Activated T-cell treated with anti-CD3 and anti-CD28 coated beads for 1 hour (primary cell): ENCODE results near the gene LYPD1.

Experiments used
- DNase-seq: peaks from one replicate; pipeline ENCODE4 v3.0.0-alpha.2; 2020; ENCODE audit warnings: low read depth

The LYPD1 gene

GRCh38 chr2:132632000-132632649, 37.9 kb downstream of the LYPD1 start:
- DNase-seq = no peak

DNA sequence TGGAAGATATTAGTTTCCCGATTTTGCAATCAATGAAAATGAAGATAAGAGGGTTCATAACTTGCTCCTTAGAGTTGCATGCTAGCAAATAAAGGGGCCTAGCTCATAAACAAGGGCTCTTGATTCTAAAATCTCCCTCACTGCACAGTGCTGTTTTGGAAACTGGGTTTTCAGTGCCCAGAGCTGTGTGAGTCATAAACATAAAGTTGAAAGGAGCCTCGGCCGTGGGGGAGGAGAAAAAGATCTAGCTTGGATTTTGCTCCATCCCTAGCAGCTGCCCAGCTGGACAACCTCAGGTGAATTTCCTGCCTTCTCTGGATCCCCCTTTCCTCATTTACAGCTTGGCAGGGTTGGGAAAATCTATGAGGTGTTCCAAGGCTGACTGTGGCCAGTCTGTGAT, 42.5 kb downstream of the LYPD1 start:
- no peak for DNase-seq

DNA sequence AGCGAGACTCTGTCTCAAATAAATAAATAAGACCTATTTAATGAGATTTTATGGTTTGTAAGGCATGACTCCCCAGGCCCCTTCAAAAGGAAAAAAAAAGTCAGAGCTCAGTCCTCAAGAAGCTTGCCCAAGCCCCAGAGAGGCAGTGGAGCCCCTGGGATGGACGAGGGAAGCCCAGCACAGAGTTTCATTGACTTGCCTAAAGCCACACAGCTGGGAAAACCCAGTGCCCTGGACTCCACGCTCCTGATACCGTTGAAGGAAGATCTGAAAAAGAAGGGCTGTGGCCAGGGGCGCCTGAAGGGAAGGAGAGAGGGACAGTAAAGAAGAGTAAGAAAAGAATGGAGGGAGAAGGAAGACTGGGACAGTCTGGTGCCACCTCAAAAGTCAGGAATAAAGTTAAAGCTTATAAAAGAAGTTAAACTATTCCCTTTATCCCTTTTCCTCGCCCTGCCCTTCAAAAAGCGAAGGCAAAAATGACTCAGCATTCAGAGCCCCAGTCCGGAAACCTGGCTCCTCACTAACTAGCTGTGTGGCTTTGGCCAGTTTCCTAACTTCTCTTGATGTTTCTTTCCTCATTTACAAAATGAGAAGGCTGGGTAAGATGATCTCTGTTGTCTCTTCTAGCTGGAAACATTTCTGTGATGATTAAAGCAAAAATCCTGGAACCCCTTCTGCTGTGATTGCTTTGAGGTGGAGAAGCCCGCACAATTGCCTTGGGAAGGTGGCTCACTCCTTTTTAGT, 46.7 kb downstream of the LYPD1 start:
- DNase-seq = no peak

- DNase-seq = no peak
These were observed 48.7 kb downstream of the LYPD1 start for GRCh38 chr2:132621131-132621875.

DNA sequence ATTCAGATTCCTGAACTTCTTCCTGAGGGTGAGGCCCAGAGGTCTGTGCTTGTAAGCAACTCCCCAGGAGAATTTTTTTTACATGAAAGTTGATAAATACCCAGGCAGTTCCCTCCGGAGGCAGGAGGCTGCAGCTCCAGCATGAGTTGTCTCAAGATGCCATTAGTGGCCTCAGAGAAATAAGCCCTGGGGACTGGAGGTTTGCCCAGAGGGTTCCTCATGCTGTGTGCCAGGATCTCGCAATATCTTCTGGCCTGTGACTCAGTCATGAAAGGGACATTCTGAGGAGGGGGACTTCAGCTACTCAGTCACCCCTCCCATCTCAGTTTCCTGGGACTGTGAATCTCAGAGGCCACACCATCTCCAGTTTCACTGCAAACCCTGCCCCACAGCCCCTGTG, 49.9 kb downstream of the LYPD1 start:
- no peak for DNase-seq

GRCh38 chr2:132618734-132619133, 51.3 kb downstream of the LYPD1 start:
- no peak for DNase-seq

- DNase-seq = no peak
These were observed 52.0 kb downstream of the LYPD1 start for GRCh38 chr2:132617989-132618388.

DNA sequence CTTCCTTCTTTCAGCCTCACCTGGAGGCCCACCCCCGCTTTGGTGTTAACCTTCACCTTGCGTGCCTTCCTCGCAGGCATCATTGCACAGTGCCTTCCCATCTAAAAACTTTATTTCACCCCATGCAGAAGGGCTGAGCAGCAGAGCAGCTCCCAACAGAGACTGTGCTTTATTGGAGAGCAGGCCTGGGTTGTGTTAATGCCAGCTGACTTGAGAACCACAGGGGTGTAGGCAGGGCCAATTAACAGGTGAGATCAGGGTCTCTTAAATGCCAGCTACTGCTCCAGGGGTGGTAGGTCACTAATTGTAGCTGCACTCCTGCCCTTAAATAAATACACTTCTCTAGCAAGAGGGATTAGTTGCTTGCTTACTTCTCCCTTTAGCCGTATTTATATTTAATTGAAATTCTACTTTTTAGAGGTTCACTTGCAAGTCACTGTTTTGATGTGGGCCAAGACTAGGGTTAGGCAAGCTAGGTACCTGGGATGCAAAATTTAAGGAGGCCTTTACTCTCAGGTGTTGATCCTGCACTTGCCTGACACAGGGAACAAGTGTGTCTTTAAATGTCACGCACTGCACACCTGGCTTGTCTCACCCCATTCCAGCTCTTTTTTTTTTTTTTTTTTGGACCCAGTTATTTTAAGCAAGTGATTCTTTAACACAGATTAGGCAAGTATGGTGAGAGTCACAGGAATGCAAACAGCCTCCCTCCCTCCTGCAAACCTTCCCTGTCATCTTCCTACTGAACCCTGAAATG, 54.5 kb downstream of the LYPD1 start:
- DNase-seq = no peak

DNA sequence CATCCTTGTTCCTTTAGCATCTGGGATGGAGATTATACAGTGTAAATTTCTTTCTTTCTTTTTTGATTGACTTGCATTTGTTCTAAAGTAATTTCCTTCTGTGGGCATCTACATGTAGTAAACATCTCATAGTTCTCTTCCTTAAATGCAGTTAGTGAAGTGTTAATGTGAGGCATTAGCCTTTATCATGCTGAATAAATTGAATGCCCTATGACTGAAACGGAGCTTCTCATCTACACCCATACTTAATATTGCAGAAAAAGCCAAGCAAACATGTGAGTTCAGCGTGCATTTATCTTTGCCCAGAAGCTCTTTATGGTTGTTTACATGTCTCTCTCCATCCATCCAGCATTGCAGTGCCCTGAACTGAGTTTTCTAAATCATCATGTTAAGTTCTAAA, 58.3 kb downstream of the LYPD1 start:
- DNase-seq = no peak

GRCh38 chr2:132609101-132609890, 60.7 kb downstream of the LYPD1 start:
- no peak for DNase-seq

DNA sequence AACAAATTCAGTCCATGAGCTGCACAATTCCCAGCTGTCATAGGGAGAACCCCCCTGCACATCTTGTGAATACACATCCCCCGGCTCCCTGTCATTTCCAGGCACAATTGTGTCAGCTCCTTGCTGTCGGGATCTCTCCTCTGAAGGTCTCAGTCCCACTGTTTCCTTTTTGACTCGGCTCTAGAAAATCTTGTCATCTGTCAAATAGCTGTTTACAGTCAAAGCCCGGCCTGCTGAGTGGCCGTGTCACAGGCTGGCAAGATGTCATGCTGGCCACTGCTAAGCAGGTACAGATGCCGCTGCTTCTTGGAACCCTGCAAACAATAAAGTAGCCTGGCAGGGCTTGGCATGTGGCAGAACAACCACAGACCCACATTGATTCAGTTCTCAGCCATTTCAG, 61.7 kb downstream of the LYPD1 start:
- DNase-seq = no peak

DNA sequence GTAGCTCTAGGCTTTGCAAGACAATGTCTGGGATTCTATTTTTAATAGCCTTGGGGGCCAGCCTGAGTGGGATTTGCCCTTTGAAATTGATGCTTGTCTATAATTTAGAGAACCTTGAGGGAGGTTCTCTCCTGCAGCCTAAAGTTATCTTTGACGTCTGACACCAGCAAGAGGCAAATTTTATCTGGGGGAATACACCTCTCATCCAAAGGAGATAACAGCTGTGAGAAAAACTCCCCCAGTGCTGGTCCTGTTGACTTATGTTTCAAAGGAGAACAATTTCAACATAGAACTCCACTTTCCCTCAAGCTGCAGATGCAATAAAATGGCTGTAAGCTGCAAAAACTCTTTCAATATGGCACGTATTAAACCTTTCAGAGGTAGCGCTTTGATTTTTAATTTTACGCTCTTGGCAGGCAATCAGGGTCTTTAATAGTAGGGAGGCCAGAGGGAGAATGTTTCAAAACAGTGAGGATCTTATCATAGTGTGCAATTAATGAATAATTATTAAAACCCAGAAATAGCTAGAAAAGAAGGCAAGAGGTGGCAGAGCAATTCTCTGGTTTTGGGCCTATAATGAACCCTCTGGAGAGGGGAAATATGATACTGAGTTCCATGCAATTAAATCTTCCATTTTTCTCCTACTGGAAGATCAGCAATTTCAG, 62.4 kb downstream of the LYPD1 start:
- no peak for DNase-seq

DNA sequence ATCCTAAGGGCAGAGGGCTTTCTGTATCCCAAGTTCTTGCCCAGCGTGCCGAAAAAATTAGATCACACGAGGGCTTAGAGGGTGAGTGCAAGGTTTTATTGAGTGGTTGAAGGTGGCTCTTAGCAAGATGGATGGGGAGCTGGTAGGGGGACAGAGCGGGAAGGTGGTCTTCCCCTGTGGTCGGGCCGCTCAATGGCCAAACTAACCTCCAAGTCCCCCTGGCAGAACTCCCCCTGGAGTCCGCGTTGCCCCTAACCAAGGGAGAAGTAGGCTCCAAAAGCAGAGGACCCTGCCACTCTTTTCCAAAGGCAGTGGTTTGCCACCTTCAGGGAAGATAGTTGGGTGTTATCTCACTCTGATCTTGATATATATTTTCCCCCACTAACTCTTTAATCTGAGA, 63.4 kb downstream of the LYPD1 start:
- no peak for DNase-seq

DNA sequence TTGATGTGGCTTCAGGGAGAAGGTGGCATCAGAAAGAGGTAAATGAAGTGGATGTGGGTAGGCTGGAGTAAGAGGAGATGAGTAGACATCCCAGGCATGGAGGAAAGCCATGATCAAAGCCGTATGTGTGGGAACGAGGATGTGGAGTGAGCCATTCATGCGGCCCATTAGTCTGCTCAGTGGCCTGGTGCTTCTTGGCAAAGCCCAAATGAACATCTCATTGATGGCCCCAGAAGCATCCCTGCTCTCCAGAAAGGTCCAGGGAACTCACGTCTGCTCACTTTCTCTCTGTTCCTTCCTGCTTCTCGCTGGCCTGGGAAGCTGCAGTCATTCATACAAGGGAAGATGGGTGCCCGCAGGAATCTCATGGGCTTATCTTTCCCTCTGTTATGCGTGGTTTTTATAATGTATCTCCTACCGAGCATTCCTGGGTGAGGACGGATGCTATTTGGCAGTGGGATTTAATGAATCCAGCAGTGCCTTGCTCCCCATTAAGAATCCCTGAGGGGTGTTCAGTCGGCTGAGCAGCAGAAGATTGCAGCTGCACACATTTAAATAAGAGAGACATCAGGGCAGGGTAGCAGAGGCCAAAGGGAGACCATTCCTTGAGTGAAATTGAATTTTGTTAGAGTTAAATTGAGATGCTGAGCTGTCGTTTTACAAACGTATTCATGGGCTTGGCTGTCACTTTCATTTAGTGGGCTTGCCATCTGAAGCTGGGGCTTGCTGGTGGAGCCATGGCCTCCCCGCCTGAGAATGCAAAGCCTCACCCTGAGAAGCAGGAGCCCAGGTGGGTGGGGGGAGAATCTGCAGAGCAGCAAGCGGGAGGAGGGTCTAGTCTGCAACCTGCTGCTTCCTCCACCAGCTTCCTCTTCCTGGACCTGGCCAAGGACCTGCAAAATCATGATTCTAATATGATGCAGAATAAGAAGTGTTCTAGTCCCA, 64.5 kb downstream of the LYPD1 start:
- DNase-seq = no peak

GRCh38 chr2:132604561-132604960, 65.4 kb downstream of the LYPD1 start:
- DNase-seq = no peak

DNA sequence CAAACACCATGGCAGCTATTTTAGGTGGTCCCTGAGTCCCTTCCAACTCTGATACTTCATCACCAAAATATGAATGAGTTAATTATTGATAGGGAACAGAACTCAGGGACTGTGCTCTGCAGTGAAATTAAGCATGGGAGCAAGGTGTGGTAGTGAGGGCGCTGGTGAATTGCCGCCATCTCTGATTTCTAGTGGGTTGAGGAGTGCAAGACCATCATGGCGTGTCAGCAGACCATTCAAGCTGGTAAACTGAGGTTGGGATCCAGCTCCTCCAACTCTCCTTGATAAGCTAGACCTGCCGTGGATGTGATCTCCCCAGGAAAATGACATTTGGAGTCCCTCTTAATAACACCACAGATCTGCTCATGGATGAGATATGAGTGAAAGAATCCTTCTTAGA, 70.4 kb downstream of the LYPD1 start:
- DNase-seq = no peak

GRCh38 chr2:132598536-132598935, 71.5 kb downstream of the LYPD1 start:
- DNase-seq = no peak

GRCh38 chr2:132597831-132598230, 72.2 kb downstream of the LYPD1 start:
- no peak for DNase-seq

DNA sequence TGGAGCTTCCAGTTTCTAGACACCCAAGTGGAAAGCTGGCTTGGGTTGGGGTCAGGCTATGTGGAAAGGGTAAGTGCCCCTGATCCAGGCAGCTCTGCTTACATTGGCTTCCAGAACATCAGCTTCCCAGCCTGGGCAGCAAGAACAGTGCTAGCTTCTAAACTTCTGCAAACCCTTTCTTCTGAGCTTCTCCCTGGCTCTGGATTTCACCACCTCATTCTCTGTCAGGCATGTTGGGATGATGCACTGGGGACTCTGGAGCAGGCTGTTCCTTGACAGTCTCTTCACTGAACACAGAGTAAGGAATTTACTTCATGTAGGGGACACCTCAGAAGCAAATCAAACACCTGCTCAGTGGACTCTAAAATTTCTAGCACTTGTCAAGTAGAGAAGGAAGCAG, 72.8 kb downstream of the LYPD1 start:
- no peak for DNase-seq

- DNase-seq = no peak
These were observed 74.3 kb downstream of the LYPD1 start for GRCh38 chr2:132595693-132596092.
